Naive thymus-derived CD8-positive, alpha-beta T cell (primary cell): ENCODE measurements around the gene DIAPH3. TPM values are rescaled to one million over a fixed set of nuclear protein-coding genes. Genes with fewer than 3 reads are reported as not detected.

Experiments
- ATAC-seq, 2 donors: fragments of 150-1000 bp; cut with Tn5 transposase in 1 of 2; sonication (Bioruptor Pico), chemical (Tn5 transposase) in 1 of 2; 1 replicate in 1 of 2; 2 replicates in 1 of 2; pipeline ENCODE4 v1.10.0; 2021; ENCODE audit warnings: mild to moderate bottlenecking in 2 of 2, moderate library complexity in 2 of 2
- POLR2A ChIA-PET: fragments of 350-600 bp; sonication (Branson Sonifier 250); formaldehyde crosslinking; loops from one replicate; lab custom pipeline; 2021; ENCODE audit warnings: antibody characterized with exemption; lab: Charles Lee
- DNase-seq, 10 donors: peaks; one replicate each; pipeline versions ENCODE4 v3.0.0 to v3.0.0-alpha.2; 2020 to 2022
- H3K27ac Mint-ChIP-seq, 10 donors: one replicate each; pipeline ENCODE4 v1.8.0; 2020 to 2022; ENCODE audit warnings: mild to moderate bottlenecking in 10 of 10, mixed read lengths in 10 of 10, moderate library complexity in 4 of 10, inconsistent platforms in 1 of 10
- H3K27me3 Mint-ChIP-seq, 5 donors: one replicate each; pipeline ENCODE4 v1.8.0; 2021 to 2022; ENCODE audit warnings: mixed read lengths in 5 of 5
- H3K36me3 Mint-ChIP-seq, 3 donors: one replicate each; pipeline ENCODE4 v1.8.0; 2020 to 2022; ENCODE audit warnings: mixed read lengths in 3 of 3, mild to moderate bottlenecking in 2 of 3, inconsistent platforms in 1 of 3
- H3K4me1 Mint-ChIP-seq, 4 donors: one replicate each; pipeline ENCODE4 v1.8.0; 2021 to 2022; ENCODE audit warnings: mixed read lengths in 4 of 4
- H3K4me3 Mint-ChIP-seq, 10 donors: one replicate each; pipeline ENCODE4 v1.8.0; 2020 to 2022; ENCODE audit warnings: mild to moderate bottlenecking in 10 of 10, mixed read lengths in 10 of 10, moderate library complexity in 6 of 10, inconsistent platforms in 1 of 10
- H3K9me3 Mint-ChIP-seq, 9 donors: one replicate each; pipeline ENCODE4 v1.8.0; 2020 to 2022; ENCODE audit warnings: mixed read lengths in 9 of 9, mild to moderate bottlenecking in 3 of 9, inconsistent platforms in 1 of 9, moderate library complexity in 1 of 9
- polyA plus RNA-seq, 3 donors: library from polyadenylated mRNA; unstranded; fragments of 300-500 nt; fragmentation: Illumina TruSeq; gene quantifications; one replicate each; pipeline ENCODE4 v1.2.3, GENCODE V29; 2021
- total RNA-seq, 8 experiments: library from RNA in 2 of 8; stranded (reverse) in 2 of 8; gene quantifications; one replicate each; pipeline ENCODE4 v1.2.3 and lab custom pipeline; 2021 to 2026

Gene DIAPH3
- total and polyA plus RNA-seq, 5 experiments from 2014 or later, result 0.02 to 0.05 TPM; not detected in 3

DNA sequence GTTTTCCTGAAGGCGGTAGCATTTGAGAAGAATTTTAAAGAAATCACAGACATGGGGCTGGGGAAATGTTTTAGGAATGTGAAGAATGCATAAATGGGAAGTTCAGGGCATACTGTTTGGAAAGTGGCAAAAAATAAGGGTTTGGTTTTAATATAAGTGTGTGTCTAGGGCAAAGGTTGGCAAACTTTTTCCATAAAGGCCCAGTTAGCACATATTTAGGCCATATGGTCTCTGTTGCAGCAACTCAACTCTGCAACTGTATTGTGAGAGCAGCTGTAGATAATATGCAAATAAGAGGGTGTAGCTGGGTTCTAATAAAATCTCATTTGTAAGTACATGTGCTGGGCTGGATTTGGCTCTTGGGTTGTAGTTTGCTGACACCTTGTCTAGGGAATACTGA lies 521.9 kb downstream of the DIAPH3 start:
- Mint-ChIP-seq H3K4me1 (peaks cover 0 to 2% (median 0%) of the 10 kb centered on the region in 4 donors), H3K36me3 (no peaks in the 10 kb centered on the region), H3K4me3 (no peak overlapping the region), H3K9me3 (no peaks in the 10 kb centered on the region), H3K27ac (no peak overlapping the region), H3K27me3 (peaks cover 0 to 5% (median 1%) of the 10 kb centered on the region in 5 donors)
- ATAC-seq (no peak), DNase-seq (no peak)
- POLR2A ChIA-PET, result no interaction called here

DNA sequence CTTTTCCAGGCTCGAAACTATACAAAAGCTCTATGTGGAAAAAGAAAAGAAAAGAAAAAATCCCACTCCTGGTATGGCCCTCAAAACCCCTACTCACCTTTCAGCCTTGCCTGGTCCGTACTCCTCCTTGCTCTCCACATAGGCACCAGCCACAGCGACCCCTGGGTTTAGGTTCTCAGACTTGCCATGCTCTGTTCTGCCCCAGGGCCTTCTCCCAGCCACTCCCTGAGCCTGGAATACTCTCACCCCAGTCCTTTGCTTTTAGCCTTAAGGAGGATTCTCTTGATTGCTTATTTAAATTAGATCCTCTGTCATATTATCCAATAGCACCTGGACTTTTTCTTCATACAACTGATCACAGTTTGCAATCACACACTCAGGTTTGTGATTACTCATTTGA lies 522.5 kb downstream of the DIAPH3 start:
- no peak for ATAC-seq
- no peak overlapping the region for H3K4me3 Mint-ChIP-seq
- no peak for DNase-seq
- H3K27me3 Mint-ChIP-seq, result peaks cover 0 to 7% (median 3%) of the 10 kb centered on the region in 5 donors
- no peaks in the 10 kb centered on the region for H3K36me3 Mint-ChIP-seq
- peaks cover 0 to 2% (median 0%) of the 10 kb centered on the region in 4 donors for H3K4me1 Mint-ChIP-seq
- no peaks in the 10 kb centered on the region for H3K9me3 Mint-ChIP-seq
- no peak overlapping the region for H3K27ac Mint-ChIP-seq
- POLR2A ChIA-PET, result no interaction called here

GRCh38 chr13:59638404-59638803 lies 525.3 kb downstream of the DIAPH3 start:
- Mint-ChIP-seq H3K9me3 (no peaks in the 10 kb centered on the region), H3K27me3 (peaks cover 0 to 5% (median 2%) of the 10 kb centered on the region in 5 donors), H3K4me1 (peaks cover 0 to 2% (median 0%) of the 10 kb centered on the region in 4 donors), H3K4me3 (no peak overlapping the region), H3K36me3 (no peaks in the 10 kb centered on the region), H3K27ac (no peak overlapping the region)
- no peak for DNase-seq
- POLR2A ChIA-PET, result no interaction called here
- no peak for ATAC-seq

DNA sequence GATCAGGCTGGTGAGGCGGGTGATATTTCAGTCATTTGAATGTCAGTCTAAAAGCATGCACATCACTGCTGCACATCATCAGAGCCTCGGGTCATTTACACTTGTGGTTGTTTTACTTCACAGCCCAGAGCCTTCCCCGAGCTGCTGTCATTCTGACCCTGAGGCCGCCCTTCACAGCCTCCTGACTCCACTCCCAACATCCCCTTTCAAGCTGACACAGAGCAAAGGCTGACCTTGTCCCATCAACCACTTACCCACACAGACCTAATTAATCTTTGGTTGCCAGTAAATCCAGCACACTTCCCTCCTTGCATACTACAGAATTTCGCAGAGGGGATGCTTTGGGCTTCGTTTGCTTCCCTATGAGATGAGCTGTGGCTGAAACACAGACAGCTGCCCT lies 528.1 kb downstream of the DIAPH3 start:
- no peak overlapping the region for H3K27ac Mint-ChIP-seq
- DNase-seq (no peak), ATAC-seq (no peak)
- POLR2A ChIA-PET, result no interaction called here
- no peak overlapping the region for H3K4me3 Mint-ChIP-seq
- H3K9me3 Mint-ChIP-seq, result no peaks in the 10 kb centered on the region
- H3K27me3 Mint-ChIP-seq, result peaks cover 0 to 2% (median 0%) of the 10 kb centered on the region in 5 donors
- H3K36me3 Mint-ChIP-seq, result no peaks in the 10 kb centered on the region
- H3K4me1 Mint-ChIP-seq, result no peaks in the 10 kb centered on the region

- H3K27ac Mint-ChIP-seq, result no peak overlapping the region
- POLR2A ChIA-PET, result no interaction called here
Measured at GRCh38 chr13:59633290-59633689, 530.4 kb downstream of the DIAPH3 start.

DNA sequence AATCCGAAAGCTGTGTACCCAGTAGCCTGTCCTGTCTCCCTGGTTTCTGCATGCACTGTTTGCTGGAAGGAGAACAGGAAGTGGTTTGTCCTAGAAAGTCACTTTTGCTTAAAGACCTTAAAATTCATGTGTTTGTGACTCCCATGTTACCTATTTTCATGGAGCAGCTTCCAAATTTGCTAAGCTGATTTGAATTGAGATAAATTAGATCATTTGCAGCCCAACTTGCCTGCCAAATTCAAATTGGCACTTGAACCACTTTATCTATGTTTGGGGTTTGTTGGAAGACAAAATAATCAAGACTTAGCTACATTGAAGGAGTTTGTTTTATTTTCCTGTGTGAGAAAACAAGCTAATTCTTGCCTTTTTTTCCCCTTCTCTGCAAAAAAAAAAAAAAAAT lies 532.5 kb downstream of the DIAPH3 start:
- Mint-ChIP-seq H3K36me3 (no peaks in the 10 kb centered on the region), H3K4me1 (no peaks in the 10 kb centered on the region), H3K4me3 (no peak overlapping the region), H3K27me3 (no peaks in the 10 kb centered on the region), H3K27ac (no peak overlapping the region), H3K9me3 (no peaks in the 10 kb centered on the region)
- POLR2A ChIA-PET, result no interaction called here
- DNase-seq (no peak), ATAC-seq (no peak)

More at GRCh38 chr13:59633290-59633689, 530.4 kb downstream of the DIAPH3 start:
- ATAC-seq (no peak), DNase-seq (no peak)
- peaks cover 0 to 2% (median 0%) of the 10 kb centered on the region in 5 donors for H3K27me3 Mint-ChIP-seq
- H3K9me3 Mint-ChIP-seq, result no peaks in the 10 kb centered on the region
- H3K4me3 Mint-ChIP-seq, result no peak overlapping the region
- H3K4me1 Mint-ChIP-seq, result no peaks in the 10 kb centered on the region
- no peaks in the 10 kb centered on the region for H3K36me3 Mint-ChIP-seq

GRCh38 chr13:59625111-59625510 lies 538.6 kb downstream of the DIAPH3 start:
- Mint-ChIP-seq H3K36me3 (no peaks in the 10 kb centered on the region), H3K4me1 (no peaks in the 10 kb centered on the region), H3K27ac (no peak overlapping the region), H3K27me3 (peaks cover 6 to 13% (median 8%) of the 10 kb centered on the region in 5 donors), H3K4me3 (no peak overlapping the region), H3K9me3 (peaks cover 0 to 6% (median 2%) of the 10 kb centered on the region in 9 donors)
- POLR2A ChIA-PET, result no interaction called here
- ATAC-seq, result no peak
- no peak for DNase-seq

- ATAC-seq, result no peak
- no peak overlapping the region for H3K4me3 Mint-ChIP-seq
- no peak for DNase-seq
- peaks cover 6 to 17% (median 9%) of the 10 kb centered on the region in 5 donors for H3K27me3 Mint-ChIP-seq
- peaks cover 3 to 24% (median 12%) of the 10 kb centered on the region in 9 donors for H3K9me3 Mint-ChIP-seq
- no peak overlapping the region for H3K27ac Mint-ChIP-seq
- POLR2A ChIA-PET, result no interaction called here
- no peaks in the 10 kb centered on the region for H3K4me1 Mint-ChIP-seq
- peaks cover 2 to 11% (median 8%) of the 10 kb centered on the region in 3 donors for H3K36me3 Mint-ChIP-seq
Measured at GRCh38 chr13:59623206-59623915, 540.4 kb downstream of the DIAPH3 start.

- POLR2A ChIA-PET, result no interaction called here
- peaks cover 2 to 16% (median 8%) of the 10 kb centered on the region in 3 donors for H3K36me3 Mint-ChIP-seq
Measured at GRCh38 chr13:59621773-59622172, 542.0 kb downstream of the DIAPH3 start.

More at GRCh38 chr13:59621773-59622172, 542.0 kb downstream of the DIAPH3 start:
- DNase-seq, result no peak
- Mint-ChIP-seq H3K9me3 (peaks cover 3 to 38% (median 22%) of the 10 kb centered on the region in 9 donors), H3K4me1 (no peaks in the 10 kb centered on the region), H3K27ac (no peak overlapping the region), H3K27me3 (peaks cover 6 to 23% (median 11%) of the 10 kb centered on the region in 5 donors), H3K4me3 (no peak overlapping the region)
- no peak for ATAC-seq

Other genes starting within 250 kb of the DIAPH3 start
- 10 to 100 TPM; 34.5 to 38.2 TPM for gene TDRD3, start 233.3 kb upstream of the DIAPH3 start, total RNA-seq
- 1 to 10 TPM; 6.8 to 9.1 (median 8.3) TPM for gene TDRD3, start 233.3 kb upstream of the DIAPH3 start, polyA plus RNA-seq